Mesendoderm (in vitro differentiated cells): ENCODE results near the gene PGLYRP2. TPM values are rescaled to one million over a fixed set of nuclear protein-coding genes. Genes with fewer than 3 reads are reported as not detected.

ENCODE experiments used
- DNase-seq: peaks from one replicate; pipeline ENCODE4 v3.0.0; 2013
- H2AK5ac ChIP-seq: 2 replicates; pipeline ENCODE4 v1.6.1; 2013; ENCODE audit warnings: low read length, inconsistent platforms
- H2BK120ac ChIP-seq: 2 replicates; pipeline ENCODE4 v1.6.1; 2013; ENCODE audit warnings: low read depth, mild to moderate bottlenecking, low read length, moderate library complexity, mixed read lengths
- H2BK15ac ChIP-seq: replicated peaks from 2 replicates; pipeline ENCODE4 v1.6.1; 2013; ENCODE audit warnings: low read depth, mild to moderate bottlenecking, moderate library complexity
- H2BK5ac ChIP-seq: 2 replicates; pipeline ENCODE4 v1.6.1; 2013; ENCODE audit warnings: low read length, inconsistent platforms
- H3K18ac ChIP-seq: 2 replicates; pipeline ENCODE4 v1.6.1; 2013; ENCODE audit warnings: mild to moderate bottlenecking, low read length, mixed read lengths
- H3K23ac ChIP-seq: one replicate; pipeline ENCODE4 v1.6.1; 2013; ENCODE audit warnings: low read length
- H3K27ac ChIP-seq: 2 replicates; pipeline ENCODE4 v1.5.1; 2013; ENCODE audit warnings: low read depth, mild to moderate bottlenecking, inconsistent platforms, low read length, moderate library complexity
- H3K27me3 ChIP-seq: 2 replicates; pipeline ENCODE4 v1.6.1; 2013; ENCODE audit warnings: low read length, control low read depth, mild to moderate bottlenecking, inconsistent platforms; ENCODE audit not compliant: insufficient read depth, poor library complexity
- H3K36me3 ChIP-seq: 2 replicates; pipeline ENCODE4 v1.6.1; 2013; ENCODE audit warnings: low read length, inconsistent platforms; ENCODE audit not compliant: control insufficient read depth, insufficient read depth
- H3K4ac ChIP-seq: one replicate; pipeline ENCODE4 v1.6.1; 2013; ENCODE audit warnings: low read depth, mild to moderate bottlenecking, low read length, moderate library complexity
- H3K4me1 ChIP-seq: 2 replicates; pipeline ENCODE4 v1.6.1; 2013; ENCODE audit warnings: low read depth, low read length, inconsistent platforms; ENCODE audit not compliant: control insufficient read depth
- H3K4me2 ChIP-seq: 2 replicates; pipeline ENCODE4 v1.6.1; 2013; ENCODE audit warnings: low read length
- H3K4me3 ChIP-seq: 2 replicates; pipeline ENCODE4 v1.5.1; 2013; ENCODE audit warnings: mild to moderate bottlenecking, low read length
- H3K56ac ChIP-seq: one replicate; pipeline ENCODE4 v1.6.1; 2013; ENCODE audit warnings: low read length
- H3K79me1 ChIP-seq: 2 replicates; pipeline ENCODE4 v1.6.1; 2013; ENCODE audit warnings: low read length, inconsistent platforms
- H3K79me2 ChIP-seq: 2 replicates; pipeline ENCODE4 v1.6.1; 2013; ENCODE audit warnings: mild to moderate bottlenecking, low read length; ENCODE audit not compliant: control insufficient read depth, insufficient read depth
- H3K9ac ChIP-seq: 2 replicates; pipeline ENCODE4 v1.6.1; 2013; ENCODE audit warnings: low read length, inconsistent platforms
- H4K5ac ChIP-seq: one replicate; pipeline ENCODE4 v1.6.1; 2013; ENCODE audit warnings: low read length
- H4K8ac ChIP-seq: one replicate; pipeline ENCODE4 v1.6.1; 2013; ENCODE audit warnings: low read depth, mild to moderate bottlenecking, control low read depth, low read length, moderate library complexity
- WGBS: extraction: QIAGEN DNeasy Blood & Tissue Kit; methylation state at CpG from one replicate; pipeline ENCODE4 v1.1.7; 2013; ENCODE audit warnings: low lambda C conversion rate, missing lambda C conversion rate; ENCODE audit not compliant: insufficient coverage; ENCODE audit errors: extremely low coverage; 5-methylcytosine and 5-hydroxymethylcytosine counted together
- small RNA-seq: library from polyadenylated mRNA; stranded (forward); fragments of <200 nt; extraction: miRNeasy Mini kit (QIAGEN cat#:217004); gene quantifications from one replicate; pipeline ENCODE3, GENCODE V24; 2013; ENCODE audit not compliant: insufficient read depth

The PGLYRP2 gene

DNA sequence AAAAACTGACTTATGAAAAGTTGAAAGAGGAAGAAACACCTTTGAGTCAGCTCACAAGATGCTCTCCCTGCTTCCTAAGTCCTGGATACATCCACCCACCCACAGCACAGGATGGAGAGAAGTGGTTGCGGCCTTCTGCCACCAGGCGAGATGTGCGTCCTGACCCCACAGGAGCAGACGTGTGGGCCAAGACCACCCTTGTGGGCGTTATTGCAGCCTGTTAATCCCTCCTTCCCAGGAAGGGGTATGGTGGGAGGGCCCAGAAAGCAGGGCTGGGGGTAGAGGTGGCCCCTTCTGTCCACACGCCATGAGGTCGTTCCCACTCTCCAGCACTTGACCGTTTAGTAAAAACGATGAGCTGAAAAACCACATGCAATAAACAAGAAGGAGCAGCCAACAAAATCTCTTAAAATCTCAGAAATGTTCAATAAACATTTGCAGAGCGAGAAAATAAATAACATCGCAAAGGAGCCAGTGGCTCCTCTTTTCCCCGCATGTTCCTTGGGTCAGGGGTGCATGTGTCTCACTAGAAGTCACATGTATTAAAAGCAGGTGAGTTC lies 58.1 kb downstream of the PGLYRP2 start:
- DNase-seq = no peak
- Histone ChIP-seq H4K5ac (no peak overlapping the region), H3K79me2 (peaks cover 25% of the 10 kb centered on the region), H3K4me1 (peaks cover 3% of the 10 kb centered on the region), H2BK5ac (no peak overlapping the region), H2BK120ac (no peak overlapping the region), H3K18ac (no peak overlapping the region), H3K4ac (no peak overlapping the region), H3K27me3 (no peaks in the 10 kb centered on the region), H3K56ac (no peak overlapping the region), H3K27ac (no peak overlapping the region), H3K4me2 (no peak overlapping the region), H3K4me3 (no peak overlapping the region), H3K79me1 (peaks cover 1% of the 10 kb centered on the region), H3K9ac (no peak overlapping the region), H2BK15ac (no peak overlapping the region), H4K8ac (no peak overlapping the region), H2AK5ac (no peak overlapping the region), H3K23ac (no peak overlapping the region), H3K36me3 (peaks cover 12% of the 10 kb centered on the region)
- no CpG with 5 or more reads among the region's 12 CpGs for WGBS

DNA sequence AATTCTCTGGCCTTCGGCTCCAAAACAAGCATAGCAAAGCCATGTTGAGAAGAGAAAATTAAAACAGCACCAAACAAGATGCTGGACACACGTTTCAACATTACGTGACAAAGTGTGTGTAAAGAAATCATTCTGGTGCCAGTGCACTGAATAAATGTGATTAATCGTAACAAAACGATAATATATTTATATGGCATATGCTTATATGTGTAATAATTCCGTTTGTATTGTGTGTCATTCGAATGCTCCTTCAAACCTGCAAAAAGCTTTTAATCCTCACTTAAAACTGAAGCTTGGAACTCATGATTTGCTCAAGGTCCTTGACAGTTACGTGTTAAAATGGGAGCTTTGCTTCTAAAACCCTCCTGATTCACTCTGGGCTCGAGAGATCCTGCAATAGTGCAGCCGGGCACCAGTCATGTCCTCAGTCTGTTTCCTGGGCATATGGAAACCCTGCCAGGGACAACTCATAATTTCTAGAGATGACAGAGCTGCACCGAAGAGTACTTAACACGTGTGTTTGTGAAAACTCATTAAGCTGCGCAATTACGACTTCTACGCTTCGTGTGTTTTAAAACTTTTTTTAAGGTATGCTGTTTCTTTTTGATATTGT lies 59.8 kb downstream of the PGLYRP2 start:
- Histone ChIP-seq H3K4ac (no peak overlapping the region), H3K36me3 (peaks cover 6% of the 10 kb centered on the region), H4K8ac (no peak overlapping the region), H3K56ac (peak overlapping the region; percentile 11), H2AK5ac (no peak overlapping the region), H4K5ac (no peak overlapping the region), H3K4me2 (no peak overlapping the region), H3K79me2 (peaks cover 40% of the 10 kb centered on the region), H2BK5ac (no peak overlapping the region), H3K79me1 (peaks cover 8% of the 10 kb centered on the region), H3K4me1 (peaks cover 3% of the 10 kb centered on the region), H3K27ac (no peak overlapping the region), H3K23ac (no peak overlapping the region), H3K18ac (no peak overlapping the region), H2BK15ac (no peak overlapping the region), H3K4me3 (no peak overlapping the region), H3K9ac (peak overlapping the region; percentile 16), H3K27me3 (no peaks in the 10 kb centered on the region), H2BK120ac (no peak overlapping the region)
- DNase-seq = no peak
- no CpG with 5 or more reads among the region's 16 CpGs for WGBS

Small RNAs within 50 kb of the gene (small RNA-seq; reads per million reads assigned to genes)
- not detected for gene MIR1470
